Sigmoid colon (tissue), 4 donors: ENCODE measurements around the gene AMZ2.
"Not testable (repeated sequence)": the region's sequence is repeated elsewhere in the genome, so short reads cannot be mapped to it uniquely, and the experiment has no call there.

ENCODE experiments used
- EP300 ChIP-seq, 4 donors: sonication (generic); formaldehyde crosslinking; IDR thresholded peaks; one replicate each; pipeline ENCODE4 v1.6.1; 2017; ENCODE audit warnings: antibody characterized with exemption in 4 of 4
- POLR2A ChIP-seq, 2 donors: fragments of 450-650 bp; IDR thresholded peaks; one replicate each; pipeline ENCODE4 v1.6.1; 2016; ENCODE audit warnings: antibody characterized with exemption in 2 of 2, mild to moderate bottlenecking in 2 of 2, moderate library complexity in 2 of 2
- POLR2AphosphoS5 ChIP-seq, 4 donors: sonication (generic); formaldehyde crosslinking; IDR thresholded peaks; one replicate each; pipeline ENCODE4 v1.6.1; 2017; ENCODE audit warnings: antibody characterized with exemption in 4 of 4
- TF ChIP-seq, protein P1 (sequence below), 4 experiments: fragments of 450-650 bp in 3 of 4; fragments of 200-600 bp in 1 of 4; IDR thresholded peaks; one replicate each; pipeline ENCODE4 v1.5.1; 2016 to 2019; ENCODE audit warnings: antibody characterized with exemption in 4 of 4, mild to moderate bottlenecking in 3 of 4, moderate library complexity in 2 of 4

DNA sequence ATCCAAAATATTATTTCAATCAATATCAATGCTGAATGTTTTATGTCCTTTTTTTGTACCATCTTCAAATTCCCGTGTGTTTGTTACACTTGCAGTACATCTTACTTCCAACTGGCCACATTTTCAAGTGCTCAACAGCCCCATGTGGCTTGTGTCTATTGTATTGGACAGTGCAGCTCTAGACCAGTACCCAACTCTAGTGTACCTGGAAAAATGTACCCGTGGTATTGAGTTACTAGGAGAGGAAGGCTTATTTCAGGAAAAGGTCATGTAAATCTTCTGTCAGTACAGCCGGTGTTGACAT lies 11.8 kb downstream of the AMZ2 start:
- TF ChIP-seq, protein P1, sequence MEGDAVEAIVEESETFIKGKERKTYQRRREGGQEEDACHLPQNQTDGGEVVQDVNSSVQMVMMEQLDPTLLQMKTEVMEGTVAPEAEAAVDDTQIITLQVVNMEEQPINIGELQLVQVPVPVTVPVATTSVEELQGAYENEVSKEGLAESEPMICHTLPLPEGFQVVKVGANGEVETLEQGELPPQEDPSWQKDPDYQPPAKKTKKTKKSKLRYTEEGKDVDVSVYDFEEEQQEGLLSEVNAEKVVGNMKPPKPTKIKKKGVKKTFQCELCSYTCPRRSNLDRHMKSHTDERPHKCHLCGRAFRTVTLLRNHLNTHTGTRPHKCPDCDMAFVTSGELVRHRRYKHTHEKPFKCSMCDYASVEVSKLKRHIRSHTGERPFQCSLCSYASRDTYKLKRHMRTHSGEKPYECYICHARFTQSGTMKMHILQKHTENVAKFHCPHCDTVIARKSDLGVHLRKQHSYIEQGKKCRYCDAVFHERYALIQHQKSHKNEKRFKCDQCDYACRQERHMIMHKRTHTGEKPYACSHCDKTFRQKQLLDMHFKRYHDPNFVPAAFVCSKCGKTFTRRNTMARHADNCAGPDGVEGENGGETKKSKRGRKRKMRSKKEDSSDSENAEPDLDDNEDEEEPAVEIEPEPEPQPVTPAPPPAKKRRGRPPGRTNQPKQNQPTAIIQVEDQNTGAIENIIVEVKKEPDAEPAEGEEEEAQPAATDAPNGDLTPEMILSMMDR (IDR thresholded peaks at IDR 0.05): not testable (repeated sequence)
- TF ChIP-seq POLR2A, EP300, POLR2AphosphoS5 (IDR thresholded peaks at IDR 0.05): not testable (repeated sequence)
